Mucosa of rectum (tissue), 2 donors: Measurements from ENCODE around the gene NRAS.

Experiments used
- H3K27ac ChIP-seq, 2 donors: one replicate each; pipeline ENCODE4 v1.7.0; 2013; ENCODE audit warnings: inconsistent platforms in 2 of 2, low read depth in 2 of 2, low read length in 2 of 2
- H3K27me3 ChIP-seq, 2 donors: one replicate each; pipeline ENCODE4 v1.7.0; 2013; ENCODE audit warnings: low read length in 2 of 2; ENCODE audit not compliant: control insufficient read depth in 2 of 2, insufficient read depth in 2 of 2
- H3K36me3 ChIP-seq, 2 donors: one replicate each; pipeline ENCODE4 v1.7.0; 2013; ENCODE audit warnings: low read length in 2 of 2; ENCODE audit not compliant: control insufficient read depth in 2 of 2, insufficient read depth in 2 of 2
- H3K4me1 ChIP-seq, 2 donors: one replicate each; pipeline ENCODE4 v1.7.0; 2013; ENCODE audit warnings: low read length in 2 of 2, mild to moderate bottlenecking in 1 of 2; ENCODE audit not compliant: control insufficient read depth in 2 of 2, insufficient read depth in 2 of 2
- H3K4me3 ChIP-seq, 2 donors: one replicate each; pipeline ENCODE4 v1.7.0; 2013; ENCODE audit warnings: low read length in 2 of 2
- H3K9ac ChIP-seq, 2 donors: one replicate each; pipeline ENCODE4 v1.7.0; 2013; ENCODE audit warnings: low read length in 2 of 2, low read depth in 1 of 2, mild to moderate bottlenecking in 1 of 2
- H3K9me3 ChIP-seq, 2 donors: one replicate each; pipeline ENCODE4 v1.7.0; 2013; ENCODE audit warnings: low read length in 2 of 2; ENCODE audit not compliant: control insufficient read depth in 2 of 2
- donor health status: healthy.
- donor health status: Normal muscosa, but diverticular disease.

Gene NRAS

GRCh38 chr1:114753143-114753542 lies 36.6 kb upstream of the NRAS start:
- H3K9me3 ChIP-seq, result no peaks in the 10 kb centered on the region
- no peak overlapping the region for H3K27ac ChIP-seq
- no peak overlapping the region for H3K4me3 ChIP-seq
- no peak overlapping the region for H3K9ac ChIP-seq
- H3K27me3 ChIP-seq, result no peaks in the 10 kb centered on the region
- peaks cover 19 to 20% of the 10 kb centered on the region in 2 donors for H3K36me3 ChIP-seq
- H3K4me1 ChIP-seq, result peaks cover 20 to 31% of the 10 kb centered on the region in 2 donors

GRCh38 chr1:114750780-114751179 lies 34.2 kb upstream of the NRAS start:
- no peak overlapping the region for H3K4me3 ChIP-seq
- H3K27me3 ChIP-seq, result no peaks in the 10 kb centered on the region
- H3K9me3 ChIP-seq, result no peaks in the 10 kb centered on the region
- no peak overlapping the region for H3K9ac ChIP-seq
- peaks cover 22 to 25% of the 10 kb centered on the region in 2 donors for H3K36me3 ChIP-seq
- peaks cover 8 to 19% of the 10 kb centered on the region in 2 donors for H3K4me1 ChIP-seq
- H3K27ac ChIP-seq, result no peak overlapping the region

- Histone ChIP-seq H3K9me3 (no peaks in the 10 kb centered on the region), H3K4me3 (no peak overlapping the region), H3K27ac (no peak overlapping the region), H3K27me3 (no peaks in the 10 kb centered on the region), H3K4me1 (peaks cover 0 to 9% of the 10 kb centered on the region in 2 donors), H3K36me3 (peaks cover 25 to 26% of the 10 kb centered on the region in 2 donors), H3K9ac (no peak overlapping the region)
Measured at GRCh38 chr1:114749835-114750234, 33.3 kb upstream of the NRAS start.

- Histone ChIP-seq H3K9me3 (no peaks in the 10 kb centered on the region), H3K36me3 (peaks cover 28 to 37% of the 10 kb centered on the region in 2 donors), H3K4me1 (peaks cover 0 to 3% of the 10 kb centered on the region in 2 donors), H3K9ac (no peak overlapping the region), H3K27ac (no peak overlapping the region), H3K4me3 (no peak overlapping the region), H3K27me3 (no peaks in the 10 kb centered on the region)
Measured at GRCh38 chr1:114746450-114747121, 30.0 kb upstream of the NRAS start.

GRCh38 chr1:114745291-114745690 lies 28.7 kb upstream of the NRAS start:
- Histone ChIP-seq H3K9me3 (no peaks in the 10 kb centered on the region), H3K4me1 (no peaks in the 10 kb centered on the region), H3K27ac (no peak overlapping the region), H3K4me3 (no peak overlapping the region), H3K27me3 (no peaks in the 10 kb centered on the region), H3K9ac (no peak overlapping the region), H3K36me3 (peaks cover 28 to 40% of the 10 kb centered on the region in 2 donors)

GRCh38 chr1:114741963-114742746 lies 25.6 kb upstream of the NRAS start:
- H3K9me3 ChIP-seq, result no peaks in the 10 kb centered on the region
- H3K9ac ChIP-seq, result no peak overlapping the region
- H3K4me1 ChIP-seq, result peaks cover 0 to 4% of the 10 kb centered on the region in 2 donors
- no peak overlapping the region for H3K4me3 ChIP-seq
- H3K27me3 ChIP-seq, result no peaks in the 10 kb centered on the region
- peaks cover 11 to 37% of the 10 kb centered on the region in 2 donors for H3K36me3 ChIP-seq
- H3K27ac ChIP-seq, result no peak overlapping the region

GRCh38 chr1:114740331-114740730 lies 23.8 kb upstream of the NRAS start:
- no peaks in the 10 kb centered on the region for H3K9me3 ChIP-seq
- peaks cover 0 to 4% of the 10 kb centered on the region in 2 donors for H3K4me1 ChIP-seq
- no peak overlapping the region for H3K27ac ChIP-seq
- peaks cover 25 to 47% of the 10 kb centered on the region in 2 donors for H3K36me3 ChIP-seq
- no peak overlapping the region for H3K4me3 ChIP-seq
- H3K27me3 ChIP-seq, result no peaks in the 10 kb centered on the region
- H3K9ac ChIP-seq, result no peak overlapping the region

- H3K27ac ChIP-seq, result no peak overlapping the region
- H3K9ac ChIP-seq, result no peak overlapping the region
- peaks cover 0 to 4% of the 10 kb centered on the region in 2 donors for H3K4me1 ChIP-seq
- peaks cover 49 to 64% of the 10 kb centered on the region in 2 donors for H3K36me3 ChIP-seq
- no peaks in the 10 kb centered on the region for H3K27me3 ChIP-seq
- no peaks in the 10 kb centered on the region for H3K9me3 ChIP-seq
- no peak overlapping the region for H3K4me3 ChIP-seq
Measured at GRCh38 chr1:114737314-114737849, 20.8 kb upstream of the NRAS start.

- no peak overlapping the region for H3K27ac ChIP-seq
- H3K4me3 ChIP-seq, result no peak overlapping the region
- H3K27me3 ChIP-seq, result no peaks in the 10 kb centered on the region
- no peaks in the 10 kb centered on the region for H3K9me3 ChIP-seq
- H3K36me3 ChIP-seq, result peaks cover 68 to 75% of the 10 kb centered on the region in 2 donors
- H3K4me1 ChIP-seq, result peaks cover 0 to 4% of the 10 kb centered on the region in 2 donors
- no peak overlapping the region for H3K9ac ChIP-seq
Measured at GRCh38 chr1:114735479-114735878, 18.9 kb upstream of the NRAS start.

GRCh38 chr1:114729782-114730181 lies 13.2 kb upstream of the NRAS start:
- Histone ChIP-seq H3K4me3 (no peak overlapping the region), H3K36me3 (peaks cover 88 to 94% of the 10 kb centered on the region in 2 donors), H3K27ac (no peak overlapping the region), H3K9me3 (no peaks in the 10 kb centered on the region), H3K27me3 (no peaks in the 10 kb centered on the region), H3K4me1 (no peaks in the 10 kb centered on the region), H3K9ac (no peak overlapping the region)
